Endothelial cell (in vitro differentiated cells): Measurements from ENCODE around the gene FAM131C. TPM values are rescaled to one million over a fixed set of nuclear protein-coding genes. Genes with fewer than 3 reads are reported as not detected.

Source experiments
- DNase-seq: peaks from one replicate; pipeline ENCODE4 v3.0.0; 2021; ENCODE audit warnings: low spot score
- H3K27ac Mint-ChIP-seq: one replicate; pipeline ENCODE4 v1.8.0; 2021; ENCODE audit warnings: mixed read lengths, inconsistent platforms; ENCODE audit not compliant: unreplicated experiment
- H3K27me3 Mint-ChIP-seq: one replicate; pipeline ENCODE4 v1.8.0; 2021; ENCODE audit warnings: mild to moderate bottlenecking, moderate library complexity, mixed read lengths, inconsistent platforms; ENCODE audit not compliant: unreplicated experiment
- H3K36me3 Mint-ChIP-seq: one replicate; pipeline ENCODE4 v1.8.0; 2021; ENCODE audit warnings: mild to moderate bottlenecking, low read depth, mixed read lengths, inconsistent platforms; ENCODE audit not compliant: unreplicated experiment
- H3K4me1 Mint-ChIP-seq: one replicate; pipeline ENCODE4 v1.8.0; 2021; ENCODE audit warnings: mild to moderate bottlenecking, mixed read lengths, inconsistent platforms; ENCODE audit not compliant: unreplicated experiment
- H3K4me3 Mint-ChIP-seq: one replicate; pipeline ENCODE4 v1.8.0; 2021; ENCODE audit warnings: mild to moderate bottlenecking, mixed read lengths, inconsistent platforms; ENCODE audit not compliant: unreplicated experiment
- H3K9me3 Mint-ChIP-seq: one replicate; pipeline ENCODE4 v1.8.0; 2021; ENCODE audit warnings: mixed read lengths, inconsistent platforms; ENCODE audit not compliant: unreplicated experiment
- CTCF ChIP-seq: fragments of 200-600 bp; sonication (generic); IDR thresholded peaks from one replicate; pipeline ENCODE4 v1.5.0; 2021; ENCODE audit warnings: antibody characterized with exemption; ENCODE audit not compliant: unreplicated experiment
- total RNA-seq: library from RNA; stranded (reverse); fragmentation: NEBNext Ultra II Directional; extraction: Animal tissue kit (Norgen Biotek cat#: 25700); gene quantifications from one replicate; pipeline ENCODE4 v1.2.1, GENCODE V29; 2021; ENCODE audit not compliant: unreplicated experiment

The FAM131C gene
- total RNA-seq, 1 donor from 2014 or later, result 0.56 TPM

DNA sequence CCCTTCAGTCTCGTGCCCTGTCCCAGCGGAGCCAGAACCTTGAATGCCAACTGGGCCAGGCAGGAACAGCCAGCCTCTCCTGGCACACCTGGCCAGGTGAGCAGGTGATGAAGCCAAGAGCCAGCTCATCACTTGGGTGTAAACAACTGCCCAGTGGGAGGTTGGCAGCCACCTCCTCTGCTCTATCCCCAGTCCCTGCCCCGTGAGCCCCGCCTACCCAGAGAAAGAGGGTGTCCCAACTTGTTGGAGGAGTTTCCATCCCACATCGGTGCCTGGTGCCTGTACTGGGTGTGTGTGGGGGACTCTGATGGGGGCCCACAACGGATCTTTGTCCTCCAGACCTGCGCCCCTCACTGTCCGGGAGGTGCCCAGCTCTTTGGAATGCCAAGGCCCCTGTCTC is 17.8 kb upstream of the FAM131C start:
- H3K27me3 Mint-ChIP-seq, result peaks cover 7% of the 10 kb centered on the region
- DNase-seq, result no peak
- H3K4me1 Mint-ChIP-seq, result peaks cover 14% of the 10 kb centered on the region
- H3K27ac Mint-ChIP-seq, result no peak overlapping the region
- TF ChIP-seq CTCF, result no peak
- no peaks in the 10 kb centered on the region for H3K9me3 Mint-ChIP-seq
- H3K4me3 Mint-ChIP-seq, result no peak overlapping the region
- no peaks in the 10 kb centered on the region for H3K36me3 Mint-ChIP-seq

DNA sequence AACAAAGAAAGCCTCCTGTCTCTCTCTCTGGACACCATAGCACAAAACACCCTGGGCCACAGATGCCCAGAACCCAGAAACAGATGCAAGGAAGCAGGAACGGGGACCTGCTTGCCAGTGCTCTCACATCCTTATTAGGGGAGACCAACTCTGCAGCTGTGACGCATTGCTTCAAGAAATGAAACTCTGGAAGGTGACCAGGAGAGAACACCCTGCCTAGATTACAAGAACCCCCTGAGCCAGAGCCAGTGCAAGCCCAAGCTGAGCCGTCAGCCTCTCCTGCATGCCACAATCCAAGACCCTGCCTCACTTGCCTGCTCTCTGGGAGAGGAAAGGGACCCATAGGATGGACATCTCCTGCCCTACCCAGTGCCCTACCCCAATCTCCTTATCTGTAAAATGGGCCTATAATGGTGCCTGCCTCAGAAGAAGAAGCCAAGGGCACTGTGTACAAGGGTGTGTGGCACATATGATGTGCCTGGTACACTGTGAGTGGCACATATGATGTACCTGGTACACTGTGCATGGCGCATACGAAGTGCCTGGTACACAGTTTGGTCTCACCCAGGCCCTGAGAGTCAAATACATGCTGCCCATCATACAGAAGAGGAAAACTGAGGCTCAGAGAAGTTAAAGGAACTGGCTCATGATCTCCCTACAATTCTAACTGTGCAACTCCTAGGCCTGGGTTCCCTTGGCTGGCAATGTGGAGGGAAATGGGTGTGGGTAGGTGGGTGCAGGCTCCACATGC is 16.8 kb upstream of the FAM131C start:
- no peak overlapping the region for H3K27ac Mint-ChIP-seq
- H3K36me3 Mint-ChIP-seq, result no peaks in the 10 kb centered on the region
- TF ChIP-seq CTCF, result no peak
- no peak for DNase-seq
- H3K9me3 Mint-ChIP-seq, result no peaks in the 10 kb centered on the region
- H3K27me3 Mint-ChIP-seq, result peaks cover 7% of the 10 kb centered on the region
- H3K4me3 Mint-ChIP-seq, result no peak overlapping the region
- H3K4me1 Mint-ChIP-seq, result peaks cover 14% of the 10 kb centered on the region

GRCh38 chr1:16088996-16089395 is 15.5 kb upstream of the FAM131C start:
- H3K4me1 Mint-ChIP-seq, result peaks cover 15% of the 10 kb centered on the region
- no peak for TF ChIP-seq CTCF
- H3K4me3 Mint-ChIP-seq, result no peak overlapping the region
- DNase-seq, result no peak
- H3K27ac Mint-ChIP-seq, result no peak overlapping the region
- peaks cover 7% of the 10 kb centered on the region for H3K27me3 Mint-ChIP-seq
- H3K9me3 Mint-ChIP-seq, result no peaks in the 10 kb centered on the region
- no peaks in the 10 kb centered on the region for H3K36me3 Mint-ChIP-seq

DNA sequence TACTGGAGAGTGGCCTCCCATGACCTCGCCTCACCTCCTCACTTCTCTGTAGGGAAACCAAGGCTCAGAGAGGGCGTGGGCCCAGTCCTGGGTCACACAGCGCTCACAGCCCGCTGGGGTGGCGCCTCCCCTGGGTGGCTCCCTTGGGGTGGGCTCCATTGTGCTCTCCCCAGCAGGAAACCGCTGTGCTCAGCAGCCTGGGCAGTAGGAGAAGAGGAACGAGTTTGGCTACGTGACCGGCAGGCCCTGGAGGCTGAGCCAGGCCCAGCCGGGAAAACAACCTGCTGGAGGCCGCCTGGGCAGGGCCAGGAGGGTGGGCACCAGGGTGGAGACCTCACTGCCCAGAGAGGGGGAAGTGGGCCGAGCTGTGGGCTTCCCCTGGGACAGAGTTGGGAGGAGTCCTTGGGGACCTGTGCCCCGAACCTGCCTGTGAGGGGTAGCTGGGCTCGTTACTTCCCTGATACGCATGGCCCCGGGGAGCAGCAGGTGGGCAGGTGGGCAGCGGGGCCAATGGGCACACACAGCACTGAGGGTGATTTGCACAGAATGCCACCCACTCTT is 15.0 kb upstream of the FAM131C start:
- Mint-ChIP-seq H3K27ac (no peak overlapping the region), H3K9me3 (no peaks in the 10 kb centered on the region), H3K36me3 (no peaks in the 10 kb centered on the region), H3K27me3 (peaks cover 7% of the 10 kb centered on the region), H3K4me3 (no peak overlapping the region), H3K4me1 (peaks cover 15% of the 10 kb centered on the region)
- TF ChIP-seq CTCF, result no peak
- DNase-seq, result no peak

DNA sequence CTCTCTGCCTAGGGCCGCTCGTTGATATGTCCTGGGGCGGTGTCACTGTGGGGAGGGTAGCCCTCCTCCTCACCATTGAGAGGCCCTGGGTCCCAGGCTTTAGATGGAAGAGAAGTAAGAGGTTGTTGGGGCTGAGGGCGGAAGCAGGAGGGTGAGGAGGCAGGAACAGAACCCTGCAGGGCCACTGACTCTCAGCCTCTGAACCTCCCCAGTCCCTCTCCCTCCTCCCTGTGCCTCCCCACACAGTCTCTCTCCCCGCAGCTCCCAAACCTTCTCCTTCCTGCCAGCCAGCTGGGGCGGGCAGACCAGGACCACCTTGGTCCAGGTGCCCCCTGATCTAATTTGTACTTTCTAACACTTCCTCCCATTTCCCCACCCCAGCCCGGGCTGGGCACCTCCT is 14.3 kb upstream of the FAM131C start:
- H3K27ac Mint-ChIP-seq, result no peak overlapping the region
- H3K27me3 Mint-ChIP-seq, result peaks cover 5% of the 10 kb centered on the region
- no peak for DNase-seq
- no peaks in the 10 kb centered on the region for H3K36me3 Mint-ChIP-seq
- TF ChIP-seq CTCF, result no peak
- H3K9me3 Mint-ChIP-seq, result no peaks in the 10 kb centered on the region
- peaks cover 17% of the 10 kb centered on the region for H3K4me1 Mint-ChIP-seq
- H3K4me3 Mint-ChIP-seq, result no peak overlapping the region
